ENCODE measurements around the gene EVA1A.

Gene EVA1A

DNA sequence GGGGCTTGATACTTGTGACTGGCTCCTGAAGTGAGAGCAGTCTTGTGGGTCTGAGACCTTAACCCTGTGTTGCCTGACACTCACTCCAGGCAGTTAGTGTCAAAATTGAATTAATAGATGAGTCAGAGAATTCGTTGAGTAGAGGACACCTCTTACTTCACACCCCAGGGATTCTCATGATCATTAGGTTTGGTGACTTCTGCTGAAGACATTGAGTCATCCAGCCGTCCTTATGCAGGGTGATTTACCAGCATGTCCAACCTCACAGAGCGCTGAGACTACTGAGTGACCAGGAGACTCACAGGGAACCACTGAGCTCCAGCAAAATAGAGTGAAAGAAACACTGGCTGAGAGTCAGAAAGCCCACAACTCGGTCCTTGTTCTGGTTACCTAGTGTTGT, 36.0 kb upstream of the EVA1A start:
- TF ChIP-seq, protein P1, sequence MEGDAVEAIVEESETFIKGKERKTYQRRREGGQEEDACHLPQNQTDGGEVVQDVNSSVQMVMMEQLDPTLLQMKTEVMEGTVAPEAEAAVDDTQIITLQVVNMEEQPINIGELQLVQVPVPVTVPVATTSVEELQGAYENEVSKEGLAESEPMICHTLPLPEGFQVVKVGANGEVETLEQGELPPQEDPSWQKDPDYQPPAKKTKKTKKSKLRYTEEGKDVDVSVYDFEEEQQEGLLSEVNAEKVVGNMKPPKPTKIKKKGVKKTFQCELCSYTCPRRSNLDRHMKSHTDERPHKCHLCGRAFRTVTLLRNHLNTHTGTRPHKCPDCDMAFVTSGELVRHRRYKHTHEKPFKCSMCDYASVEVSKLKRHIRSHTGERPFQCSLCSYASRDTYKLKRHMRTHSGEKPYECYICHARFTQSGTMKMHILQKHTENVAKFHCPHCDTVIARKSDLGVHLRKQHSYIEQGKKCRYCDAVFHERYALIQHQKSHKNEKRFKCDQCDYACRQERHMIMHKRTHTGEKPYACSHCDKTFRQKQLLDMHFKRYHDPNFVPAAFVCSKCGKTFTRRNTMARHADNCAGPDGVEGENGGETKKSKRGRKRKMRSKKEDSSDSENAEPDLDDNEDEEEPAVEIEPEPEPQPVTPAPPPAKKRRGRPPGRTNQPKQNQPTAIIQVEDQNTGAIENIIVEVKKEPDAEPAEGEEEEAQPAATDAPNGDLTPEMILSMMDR (IDR thresholded peaks at IDR 0.05): no peak

DNA sequence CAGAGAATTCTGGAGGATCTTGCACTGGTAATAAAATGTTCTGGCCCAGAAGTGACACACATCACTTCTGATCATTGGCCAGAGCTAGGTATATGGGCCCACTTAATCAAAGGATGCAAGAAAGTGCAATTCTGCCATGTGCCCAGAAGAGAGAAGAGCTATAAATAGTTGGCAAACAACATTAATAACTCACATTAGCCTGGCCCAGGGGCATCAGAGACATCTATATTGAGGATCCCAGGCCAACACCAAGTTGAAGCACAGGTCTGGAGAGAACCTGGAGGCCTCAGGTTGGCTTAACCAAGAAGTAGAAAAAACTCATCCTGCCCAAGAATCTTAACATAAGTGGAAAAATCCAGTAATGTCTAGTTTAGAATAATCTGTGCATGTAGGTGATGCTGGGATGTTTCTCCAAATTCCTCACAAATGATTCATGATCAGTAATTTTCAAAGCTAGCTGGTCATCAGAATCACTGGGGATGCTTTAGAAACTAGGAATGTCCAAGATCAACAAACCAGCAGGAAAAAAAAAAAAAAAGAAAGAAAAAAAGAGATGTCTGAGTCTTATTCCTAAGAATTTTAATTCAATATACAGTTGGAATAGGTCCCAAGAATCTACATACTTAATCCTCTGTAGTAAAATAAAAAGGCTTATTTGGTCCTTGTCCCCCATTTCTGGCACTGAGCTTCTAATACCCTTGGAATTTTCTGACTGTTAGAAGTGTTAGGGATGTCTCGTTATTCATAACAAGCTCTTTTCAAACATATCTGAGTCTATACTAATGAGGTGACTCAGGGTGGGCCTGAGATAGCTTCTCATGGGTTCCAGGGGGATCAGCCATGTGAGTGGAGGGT, 35.0 kb upstream of the EVA1A start:
- TF ChIP-seq, protein P1 (IDR thresholded peaks at IDR 0.05): no peak

DNA sequence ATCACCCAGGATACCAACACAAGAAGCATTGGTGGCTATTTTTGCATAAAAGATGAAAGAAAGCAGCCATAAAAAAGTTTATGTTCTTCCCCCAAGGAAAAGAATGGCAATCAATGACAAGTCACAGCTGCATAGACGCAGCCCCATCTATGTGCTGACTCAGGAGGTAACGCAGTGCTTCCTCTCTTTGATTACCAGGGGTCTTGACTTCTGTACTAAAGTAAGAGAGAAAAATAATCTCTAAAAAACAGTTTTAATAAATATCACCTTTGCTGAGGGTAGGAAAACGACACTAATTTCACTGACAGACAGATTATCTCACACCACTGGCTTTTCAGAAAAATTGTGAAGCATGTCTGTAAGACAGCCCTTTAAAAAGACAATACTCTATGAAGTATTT, 33.9 kb upstream of the EVA1A start:
- TF ChIP-seq, protein P1 (IDR thresholded peaks at IDR 0.05): no peak

DNA sequence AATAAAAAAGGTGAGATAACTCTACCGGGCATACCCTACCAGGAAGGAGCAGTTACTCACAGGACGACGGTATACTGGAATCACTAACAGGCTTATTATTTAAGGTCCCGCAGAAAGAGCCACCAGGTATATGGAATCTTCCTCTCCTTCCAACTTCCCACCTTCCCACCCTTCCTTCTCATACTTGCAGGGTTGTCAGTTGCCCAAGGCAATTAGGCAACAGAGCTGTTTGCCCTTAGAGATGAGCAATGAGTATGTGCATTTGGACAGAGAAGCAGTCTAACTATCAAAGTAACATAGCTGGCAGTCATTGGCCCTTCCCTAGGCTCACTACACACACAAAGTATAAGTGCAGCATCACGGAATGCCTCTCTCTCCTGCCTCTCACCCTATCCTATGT, 32.1 kb upstream of the EVA1A start:
- TF ChIP-seq, protein P1 (IDR thresholded peaks at IDR 0.05): no peak

DNA sequence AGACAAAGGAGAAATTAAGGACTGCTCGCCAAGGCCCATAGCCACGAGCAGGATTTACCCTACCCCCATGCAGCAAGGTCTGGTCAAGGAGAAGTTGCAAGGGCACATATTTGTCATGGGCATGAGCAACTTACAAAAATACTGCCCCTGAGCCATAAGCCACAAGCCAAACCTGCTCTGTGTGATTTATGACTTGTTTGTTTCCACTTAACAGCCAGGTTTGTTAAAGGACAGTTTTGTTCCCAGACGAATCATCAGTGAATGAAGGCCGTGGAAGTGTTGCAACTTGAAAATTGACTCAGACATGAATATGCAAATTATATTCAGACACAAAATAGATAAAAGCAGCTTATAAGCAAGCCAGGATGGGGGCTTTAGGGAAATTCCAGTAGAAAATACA, 31.3 kb upstream of the EVA1A start:
- TF ChIP-seq, protein P1 (IDR thresholded peaks at IDR 0.05): no peak

DNA sequence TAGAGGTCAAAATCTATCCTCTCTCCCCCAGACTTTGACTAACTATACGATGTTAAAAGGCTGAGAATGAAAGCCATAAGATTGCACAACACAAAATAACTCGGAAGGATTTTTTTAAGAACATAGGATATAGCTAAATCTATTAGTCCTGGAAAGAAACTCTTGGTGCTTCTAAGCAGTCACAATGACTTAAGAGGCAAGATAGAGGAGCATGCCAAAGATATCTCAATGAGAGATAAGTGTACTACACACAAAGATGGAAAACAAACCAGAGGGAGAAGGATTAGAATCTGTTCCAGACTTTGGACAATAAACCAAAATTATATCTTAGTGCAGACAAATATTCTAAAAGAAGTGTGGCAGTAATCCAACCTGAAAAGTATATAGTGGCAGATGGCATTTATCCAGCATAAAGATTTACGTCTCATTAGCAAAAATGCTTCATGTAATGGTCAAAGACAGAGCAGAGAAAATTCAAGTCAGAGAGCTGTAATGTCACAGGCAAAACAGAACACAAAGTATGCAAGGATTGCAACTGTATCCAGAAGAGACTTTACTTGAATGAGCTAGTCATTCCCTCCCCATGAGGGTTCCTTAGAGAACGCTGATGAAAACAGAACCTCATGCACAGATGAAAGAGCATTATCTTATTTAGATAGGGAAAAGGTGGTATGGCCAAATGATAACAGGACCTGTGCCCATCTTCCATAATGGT, 28.8 kb upstream of the EVA1A start:
- TF ChIP-seq, protein P1 (IDR thresholded peaks at IDR 0.05): no peak

DNA sequence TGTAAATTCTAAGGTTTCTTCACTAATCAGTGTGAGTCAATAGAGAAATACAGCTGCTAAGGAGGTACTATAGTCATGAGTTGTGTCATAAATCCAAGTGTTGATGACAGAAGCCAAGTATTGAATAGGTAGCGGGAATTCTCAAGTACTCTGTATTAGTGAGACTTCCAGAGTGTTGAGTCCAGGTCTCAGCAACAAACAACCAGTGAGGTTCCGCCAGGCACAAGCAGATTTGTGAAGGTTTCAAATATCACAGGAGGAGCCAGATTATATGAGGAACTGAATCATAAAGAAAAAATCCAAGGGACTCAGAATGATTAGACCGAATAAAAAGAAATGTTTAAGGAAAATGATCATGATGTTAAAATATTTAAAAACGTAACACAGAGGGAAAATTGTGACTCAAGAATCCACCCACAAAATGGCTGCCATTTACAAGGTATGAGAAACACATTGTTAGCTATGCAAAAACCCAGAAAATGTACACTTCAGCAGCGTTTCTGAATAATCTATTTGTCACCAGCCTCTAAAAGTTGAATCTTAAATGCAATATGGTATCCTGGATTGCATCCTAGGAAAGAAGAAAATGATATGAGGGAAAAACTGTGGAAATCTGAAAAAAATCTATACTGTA, 27.3 kb upstream of the EVA1A start:
- TF ChIP-seq, protein P1 (IDR thresholded peaks at IDR 0.05): no peak

Data from LNCAP (cell line).